ENCODE results near the gene MDFI. TPM values are rescaled to one million over a fixed set of nuclear protein-coding genes. Genes with fewer than 3 reads are reported as not detected.

MDFI gene
- total and polyA plus RNA-seq, 3 donors from 2014 or later, result 12.9 to 16.0 (median 15.1) TPM

DNA sequence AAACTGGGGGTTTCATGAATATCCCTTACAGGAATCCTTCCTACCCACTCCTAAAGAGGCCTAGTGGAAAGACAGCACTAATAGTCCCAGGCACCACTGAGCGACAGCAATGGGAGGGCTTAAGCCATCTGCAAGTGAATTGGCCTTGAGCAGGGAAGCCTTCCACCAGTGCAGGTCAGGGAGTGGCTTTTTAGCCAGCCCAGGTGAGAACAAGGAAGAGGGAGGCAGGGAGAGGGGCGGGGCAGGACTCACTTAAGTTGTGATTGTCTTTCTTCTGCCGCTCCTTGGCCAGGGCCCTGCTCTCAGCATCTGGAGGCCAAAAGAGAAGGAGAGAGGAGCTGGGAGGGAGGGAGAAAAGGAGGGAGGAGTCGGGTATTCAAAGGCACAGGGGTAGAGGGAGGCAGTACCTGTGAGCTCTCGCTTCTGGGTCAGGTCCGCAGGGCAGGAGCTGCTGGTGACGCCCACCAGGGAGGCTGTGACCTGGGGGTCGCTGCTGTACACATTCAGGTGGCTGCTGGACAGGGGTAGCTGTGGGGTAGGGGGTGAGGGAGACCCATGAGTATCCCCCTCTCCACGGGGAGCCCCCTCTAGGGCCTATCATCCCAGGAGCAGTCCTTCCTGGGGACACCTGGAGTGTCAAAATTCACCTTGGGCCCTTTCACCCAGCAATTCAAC lies 49.4 kb downstream of the MDFI start:
- Histone ChIP-seq H3K27me3 (no peaks in the 10 kb centered on the region), H3K27ac (no peak overlapping the region), H3K9me3 (no peaks in the 10 kb centered on the region), H3K36me3 (ENCODE audit: low read depth, missing control alignments) (no peaks in the 10 kb centered on the region), H3K4me3 (no peak overlapping the region), H3K4me1 (peaks cover 10% of the 10 kb centered on the region)
- intact Hi-C loops (cut with DNase I; ENCODE audit: low total_unique reads), result loop anchor here (10.0 kb wide), 1 partner anchor 223 kb away; no protein-coding TSS in a partner anchor
- TF ChIP-seq POLR2A (IDR thresholded peaks at IDR 0.05), result no peak
- TF ChIP-seq, protein P1, sequence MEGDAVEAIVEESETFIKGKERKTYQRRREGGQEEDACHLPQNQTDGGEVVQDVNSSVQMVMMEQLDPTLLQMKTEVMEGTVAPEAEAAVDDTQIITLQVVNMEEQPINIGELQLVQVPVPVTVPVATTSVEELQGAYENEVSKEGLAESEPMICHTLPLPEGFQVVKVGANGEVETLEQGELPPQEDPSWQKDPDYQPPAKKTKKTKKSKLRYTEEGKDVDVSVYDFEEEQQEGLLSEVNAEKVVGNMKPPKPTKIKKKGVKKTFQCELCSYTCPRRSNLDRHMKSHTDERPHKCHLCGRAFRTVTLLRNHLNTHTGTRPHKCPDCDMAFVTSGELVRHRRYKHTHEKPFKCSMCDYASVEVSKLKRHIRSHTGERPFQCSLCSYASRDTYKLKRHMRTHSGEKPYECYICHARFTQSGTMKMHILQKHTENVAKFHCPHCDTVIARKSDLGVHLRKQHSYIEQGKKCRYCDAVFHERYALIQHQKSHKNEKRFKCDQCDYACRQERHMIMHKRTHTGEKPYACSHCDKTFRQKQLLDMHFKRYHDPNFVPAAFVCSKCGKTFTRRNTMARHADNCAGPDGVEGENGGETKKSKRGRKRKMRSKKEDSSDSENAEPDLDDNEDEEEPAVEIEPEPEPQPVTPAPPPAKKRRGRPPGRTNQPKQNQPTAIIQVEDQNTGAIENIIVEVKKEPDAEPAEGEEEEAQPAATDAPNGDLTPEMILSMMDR (IDR thresholded peaks at IDR 0.05), result no peak
- 80 to 89% methylated on average over 8 to 9 of the region's 9 CpGs for WGBS, 2 donors
- DNase-seq, result no peak

DNA sequence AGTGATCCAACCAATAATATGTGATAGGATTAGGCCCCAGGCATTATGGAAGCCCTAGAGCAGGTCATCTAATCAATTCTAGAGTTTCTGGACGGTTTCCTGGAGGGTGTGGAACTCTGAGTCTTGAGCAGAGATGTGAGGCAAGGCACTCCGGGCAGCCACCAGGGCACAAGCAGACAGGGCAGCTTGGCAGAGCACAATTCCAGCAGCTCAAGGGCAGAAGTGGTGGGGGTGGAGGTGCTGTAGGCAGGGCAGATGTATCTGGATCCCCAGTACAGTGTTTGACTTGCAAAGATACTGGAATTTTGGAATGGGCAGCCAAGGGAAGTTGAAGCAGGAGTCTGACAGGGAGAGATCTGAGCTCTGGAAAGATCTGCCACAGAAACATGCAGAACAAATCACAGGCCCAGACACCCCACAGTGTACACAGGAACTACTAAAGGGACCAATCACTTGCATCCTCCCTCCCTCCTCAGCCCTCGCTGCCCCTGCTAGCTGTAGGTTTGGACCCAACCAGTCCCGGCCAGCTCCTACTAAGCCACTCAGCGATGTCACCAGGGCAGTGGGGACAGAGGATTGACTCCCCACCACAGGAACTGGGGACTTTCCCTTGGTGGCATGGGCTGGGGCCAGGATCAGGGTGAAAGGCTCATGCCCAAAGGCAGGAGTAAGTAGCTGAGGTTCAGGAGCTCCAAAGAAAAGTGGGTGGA lies 50.1 kb downstream of the MDFI start:
- TF ChIP-seq POLR2A (IDR thresholded peaks at IDR 0.05), result no peak
- TF ChIP-seq, protein P1 (IDR thresholded peaks at IDR 0.05), result no peak
- Histone ChIP-seq H3K9me3 (no peaks in the 10 kb centered on the region), H3K4me3 (no peak overlapping the region), H3K27me3 (no peaks in the 10 kb centered on the region), H3K36me3 (ENCODE audit: low read depth, missing control alignments) (no peaks in the 10 kb centered on the region), H3K4me1 (peaks cover 6% of the 10 kb centered on the region), H3K27ac (no peak overlapping the region)
- intact Hi-C loops (cut with DNase I; ENCODE audit: low total_unique reads), result loop anchor here (10.0 kb wide), 1 partner anchor 224 kb away; no protein-coding TSS in a partner anchor
- no peak for DNase-seq
- 75 to 81% methylated on average over 5 of the region's 5 CpGs for WGBS, 2 donors

DNA sequence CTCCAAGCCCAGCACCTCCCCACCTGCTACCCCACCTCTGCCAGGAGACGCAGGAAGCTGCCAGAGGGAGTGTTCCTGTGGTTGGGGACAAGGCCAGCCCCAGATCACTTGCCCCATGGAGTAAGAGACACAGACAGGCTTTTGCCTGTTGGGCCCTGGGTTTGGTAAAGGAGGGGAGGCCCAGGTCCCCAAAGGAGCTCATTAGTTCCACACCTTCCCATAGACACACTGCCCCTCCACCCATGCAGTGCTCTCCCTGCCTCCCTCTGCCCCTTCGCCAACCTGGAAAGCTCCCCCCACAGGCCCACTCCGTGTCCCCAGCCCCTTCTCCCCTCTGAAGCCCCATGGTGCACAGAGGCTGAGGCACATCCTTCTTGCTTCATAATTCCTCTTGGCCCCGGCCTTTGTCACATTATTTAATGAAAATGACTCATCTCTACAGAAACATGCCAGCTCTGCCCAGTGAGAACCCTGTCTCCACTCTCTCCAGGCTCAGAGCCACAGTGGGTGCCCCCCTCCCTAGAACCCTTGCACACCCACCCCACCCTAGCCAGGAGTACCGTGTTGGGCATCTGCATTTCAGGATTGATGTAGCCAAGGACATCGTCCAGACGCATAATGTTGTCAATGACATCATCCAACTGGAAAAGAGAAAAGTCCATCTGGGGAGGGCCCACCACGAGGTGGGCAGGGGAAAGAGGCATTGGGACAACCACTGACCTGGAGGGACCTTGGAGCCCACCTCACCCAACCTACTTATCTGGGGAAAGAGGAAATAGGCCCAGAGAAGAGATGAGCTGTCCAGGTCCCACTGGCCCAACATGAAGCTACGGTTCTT lies 51.1 kb downstream of the MDFI start:
- Histone ChIP-seq H3K9me3 (no peaks in the 10 kb centered on the region), H3K4me3 (no peak overlapping the region), H3K27me3 (no peaks in the 10 kb centered on the region), H3K36me3 (ENCODE audit: low read depth, missing control alignments) (no peaks in the 10 kb centered on the region), H3K4me1 (no peaks in the 10 kb centered on the region), H3K27ac (no peak overlapping the region)
- WGBS, 2 donors, result 80 to 83% methylated on average over 8 to 9 of the region's 9 CpGs
- intact Hi-C loops (cut with DNase I; ENCODE audit: low total_unique reads), result loop anchor here (10.0 kb wide), 1 partner anchor 225 kb away; no protein-coding TSS in a partner anchor
- no peak for DNase-seq
- TF ChIP-seq, protein P1 (IDR thresholded peaks at IDR 0.05), result no peak
- TF ChIP-seq POLR2A (IDR thresholded peaks at IDR 0.05), result no peak

DNA sequence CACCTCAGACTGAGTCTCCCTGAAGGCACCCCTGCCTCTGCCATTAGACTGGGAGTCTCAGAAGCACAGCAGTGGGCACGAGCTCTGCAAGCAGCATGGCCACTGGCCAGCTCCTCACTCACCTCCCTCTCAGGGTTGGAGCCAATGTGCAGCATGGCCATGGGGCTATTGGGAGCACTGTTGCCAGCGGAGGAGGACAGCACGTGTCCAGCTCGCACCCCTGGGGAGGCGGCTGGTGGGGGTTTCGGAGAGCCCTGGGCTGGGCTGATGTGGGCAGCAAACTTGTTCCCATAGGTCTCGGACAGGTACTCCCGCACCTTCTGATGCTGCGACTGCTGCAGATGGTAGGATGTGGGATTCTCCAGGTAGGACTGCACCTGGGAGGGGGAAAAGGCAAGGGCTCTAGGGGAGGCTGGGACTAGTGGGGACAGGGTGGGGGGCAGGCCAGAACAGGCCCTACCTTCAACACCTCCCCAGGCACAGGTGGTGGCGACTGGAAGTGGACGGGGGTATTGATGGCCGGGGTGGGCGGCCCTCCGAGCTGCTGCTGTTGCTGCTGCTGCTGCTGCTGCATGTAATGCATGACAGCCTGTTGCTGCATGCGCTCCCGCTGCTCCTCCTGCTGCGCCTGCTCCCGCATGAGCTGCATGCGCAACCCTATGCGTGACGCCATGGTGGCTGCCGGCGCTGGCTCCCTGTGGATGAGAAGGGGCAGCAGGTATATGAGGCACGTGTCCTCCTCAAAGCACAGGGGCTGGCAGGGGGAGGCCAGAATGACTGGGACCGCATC lies 52.5 kb downstream of the MDFI start:
- Histone ChIP-seq H3K4me1 (no peaks in the 10 kb centered on the region), H3K4me3 (no peak overlapping the region), H3K27me3 (no peaks in the 10 kb centered on the region), H3K27ac (no peak overlapping the region), H3K9me3 (no peaks in the 10 kb centered on the region), H3K36me3 (ENCODE audit: low read depth, missing control alignments) (no peaks in the 10 kb centered on the region)
- no peak for TF ChIP-seq POLR2A (IDR thresholded peaks at IDR 0.05)
- TF ChIP-seq, protein P1 (IDR thresholded peaks at IDR 0.05), result no peak
- no peak for DNase-seq
- intact Hi-C loops (cut with DNase I; ENCODE audit: low total_unique reads), result no loop called here
- 95% methylated on average over 20 to 25 of the region's 25 CpGs for WGBS, 2 donors

Measured in testis (tissue), 3 donors.